GM23248 (cell line): ENCODE results near the gene MUCL3.

Experiments used
- EZH2 ChIP-seq: fragments of 200-600 bp; sonication (generic); IDR thresholded peaks from 2 replicates; pipeline ENCODE4 v1.6.1; 2018; ENCODE audit warnings: antibody characterized with exemption, mild to moderate bottlenecking; ENCODE audit not compliant: insufficient read depth, poor library complexity, severe bottlenecking
- EZH2phosphoT487 ChIP-seq: fragments of 200-600 bp; sonication (generic); IDR thresholded peaks from 2 replicates; pipeline ENCODE4 v1.6.1; 2018; ENCODE audit warnings: antibody characterized with exemption, moderate library complexity, mild to moderate bottlenecking, low read depth; ENCODE audit not compliant: insufficient read depth

- no peak for TF ChIP-seq EZH2
- no peak for TF ChIP-seq EZH2phosphoT487
Observed at GRCh38 chr6:30948811-30949210, 8.0 kb downstream of the MUCL3 start.
